GM12874 (cell line): ENCODE data around the gene OGN.

Experiments
- CTCF ChIP-seq: IDR thresholded peaks from 2 replicates; pipeline ENCODE4 v1.5.1; 2011; ENCODE audit warnings: low read depth, mild to moderate bottlenecking, control low read depth, low read length, moderate library complexity; ENCODE audit not compliant: insufficient read depth

The OGN gene

DNA sequence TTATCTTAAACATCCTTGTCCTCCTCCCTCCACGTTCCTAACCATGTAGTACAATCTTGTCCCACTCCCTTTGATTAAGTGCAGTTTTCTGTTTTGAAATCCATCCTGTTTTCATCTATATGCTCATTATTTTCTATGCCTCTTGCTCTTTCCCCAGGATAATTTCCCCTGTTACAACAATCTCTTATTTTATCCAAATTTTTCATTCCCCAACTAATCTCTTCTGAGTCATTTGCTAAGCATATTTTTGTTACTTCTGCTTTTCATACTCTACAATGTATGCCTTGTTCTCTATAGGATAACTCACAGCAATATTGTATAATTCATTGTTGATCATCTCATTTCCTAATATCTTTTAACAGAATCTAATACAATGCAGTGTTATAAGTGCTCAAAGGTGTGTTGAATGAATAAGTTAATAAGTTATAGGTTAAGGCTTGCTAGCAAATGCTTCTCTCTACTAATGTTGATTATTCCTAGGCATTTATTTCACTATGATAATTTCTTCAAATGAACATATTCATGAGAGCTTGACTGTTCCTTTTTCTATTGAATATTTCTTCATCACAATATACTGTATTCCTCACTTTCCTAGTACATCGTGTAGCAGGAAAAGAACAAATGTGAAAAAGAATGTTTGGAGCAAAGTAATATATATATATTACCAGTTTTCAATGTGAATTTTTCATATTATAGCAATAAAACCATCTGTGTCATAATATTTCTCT lies 18.4 kb upstream of the OGN start:
- TF ChIP-seq CTCF = no peak

DNA sequence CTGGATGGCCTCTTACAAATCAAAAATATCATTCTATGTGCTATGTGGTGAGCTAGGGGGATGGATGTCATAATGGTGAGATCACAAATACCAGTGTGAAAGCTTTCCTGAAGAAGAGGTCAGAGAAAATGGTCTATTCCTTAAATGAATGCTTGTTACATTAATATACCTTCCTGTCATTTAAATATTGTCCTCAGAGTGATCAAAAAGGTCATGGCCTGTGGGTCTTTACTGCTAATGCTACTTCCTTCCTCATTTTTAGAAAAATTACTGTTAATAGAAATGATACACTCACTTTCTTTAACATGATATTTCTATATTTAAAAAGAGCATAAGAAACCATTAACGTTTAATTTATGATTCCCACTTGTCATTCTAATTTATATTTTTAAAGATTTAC lies 10.2 kb upstream of the OGN start:
- TF ChIP-seq CTCF = no peak

GRCh38 chr9:92408747-92409478 lies 4.5 kb upstream of the OGN start:
- TF ChIP-seq CTCF = no peak

GRCh38 chr9:92407818-92408217 lies 3.4 kb upstream of the OGN start:
- TF ChIP-seq CTCF = no peak

- TF ChIP-seq CTCF = no peak
These were observed 2.1 kb upstream of the OGN start for GRCh38 chr9:92406477-92406876.

DNA sequence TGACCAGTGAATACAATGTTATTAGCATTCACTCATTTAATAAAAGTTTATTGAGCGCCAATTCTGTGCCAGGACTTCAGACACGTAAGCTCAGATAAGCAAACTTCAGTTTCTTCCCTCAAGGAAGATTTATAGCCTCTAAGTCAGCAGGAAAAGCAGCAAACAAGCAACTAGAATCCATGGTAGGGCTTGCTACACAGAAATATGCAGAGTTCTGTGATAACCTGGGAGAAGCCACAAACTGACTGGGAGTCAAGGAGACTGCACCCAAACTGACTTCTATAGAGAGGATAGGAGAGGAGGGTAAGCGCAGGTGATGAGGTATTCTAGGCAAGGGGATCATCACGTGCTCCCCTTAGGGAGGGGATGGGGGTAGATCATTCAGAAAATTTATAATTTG lies 1.4 kb upstream of the OGN start:
- TF ChIP-seq CTCF = no peak

GRCh38 chr9:92402826-92403745 lies 1.3 kb downstream of the OGN start:
- TF ChIP-seq CTCF = no peak
